ENCODE results near the gene PCDHGA1.

GRCh38 chr5:141547921-141548320 is 217.6 kb downstream of the PCDHGA1 start:
- TF ChIP-seq CTCF (IDR thresholded peaks at IDR 0.05) (no peak), POLR2A (IDR thresholded peaks at IDR 0.05) (no peak)

Measured in body of pancreas (tissue), 4 donors.